ENCODE measurements around the gene EYA4. TPM values are rescaled to one million over a fixed set of nuclear protein-coding genes. Genes with fewer than 3 reads are reported as not detected.

EYA4 gene
- total and polyA plus RNA-seq, 2 donors (not counting 3 experiments of a cell fraction or from before 2014, with no cell fraction given), result not detected

DNA sequence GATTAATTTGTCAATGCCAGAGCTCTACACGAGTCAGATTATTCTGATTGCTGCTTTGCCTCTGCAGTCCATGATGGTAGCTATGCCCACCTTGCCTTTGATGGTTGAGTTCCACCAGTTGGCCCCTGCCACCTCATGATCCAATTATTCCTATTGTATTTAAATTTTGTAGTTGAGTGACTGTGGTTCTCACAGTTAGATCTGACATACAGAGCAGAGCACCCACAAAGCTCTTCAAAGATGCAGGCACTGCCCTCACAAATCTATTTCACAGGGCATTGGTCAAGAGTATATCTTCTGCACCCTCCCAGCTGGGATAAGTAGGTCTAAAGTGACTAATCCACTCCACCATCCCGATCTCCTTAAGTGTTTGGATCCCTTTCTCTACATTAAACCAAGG is 318.8 kb downstream of the EYA4 start:
- no peaks in the 10 kb centered on the region for H3K9me1 ChIP-seq (replicated peaks; ENCODE audit: control insufficient read depth, extremely low read depth, insufficient read depth, low read length)
- dilution Hi-C loops (cut with MboI; ENCODE audit: extremely low pct_ligation_motif_present, low sequenced_read_pairs), result no loop called here
- H3K36me3 ChIP-seq (ENCODE audit: control insufficient read depth in 2 of 2, extremely low read depth in 1 of 2, insufficient read depth in 2 of 2, low read length in 2 of 2), result no peaks in the 10 kb centered on the region
- no peaks in the 10 kb centered on the region for H3K9me3 ChIP-seq (replicated peaks; ENCODE audit: control insufficient read depth, insufficient read depth, low read length)
- ChIA-PET CTCF (interaction anchor here (2.8 kb wide), 1 partner anchor 10 kb away, joined by 12 read pairs; no protein-coding TSS in a partner anchor), POLR2A (no interaction called here)
- BruUV-seq (replicated peaks), result no TSS peak
- H3K9ac ChIP-seq (replicated peaks; ENCODE audit: extremely low read depth, insufficient read depth, low read length), result no peak overlapping the region
- no peak for DNase-seq (ENCODE audit: low read depth, low spot score)
- H3K27ac ChIP-seq (ENCODE audit: insufficient read depth, low read depth, low read length), result no peak overlapping the region
- no peak overlapping the region for H3K4me2 ChIP-seq (ENCODE audit: insufficient read depth, low read length)
- no peaks in the 10 kb centered on the region for H3K27me3 ChIP-seq (ENCODE audit: control insufficient read depth in 2 of 2, insufficient read depth in 2 of 2, low read length in 2 of 2)
- H3K4me3 ChIP-seq (replicated peaks in 1 of 3; ENCODE audit: insufficient read depth in 1 of 3, low read depth in 1 of 3, low read length in 3 of 3), result no peak overlapping the region
- no peak for FAIRE-seq
- no peaks in the 10 kb centered on the region for H3K79me2 ChIP-seq (ENCODE audit: control insufficient read depth, insufficient read depth, low read length)
- no peaks in the 10 kb centered on the region for H4K20me1 ChIP-seq (replicated peaks; ENCODE audit: control insufficient read depth, extremely low read depth, insufficient read depth, low read length)
- no peak overlapping the region for H2AFZ ChIP-seq (ENCODE audit: low read depth, low read length)
- TF ChIP-seq FOS (IDR thresholded peaks at IDR 0.05; ENCODE audit: borderline replicate concordance, insufficient read depth, low read length) (no peak), POLR2A (IDR thresholded peaks at IDR 0.05; ENCODE audit: low read depth, low read length) (no peak), EZH2 (IDR thresholded peaks at IDR 0.05; ENCODE audit: borderline replicate concordance, low read depth, low read length, severe bottlenecking) (no peak)
- TF ChIP-seq, protein P1, sequence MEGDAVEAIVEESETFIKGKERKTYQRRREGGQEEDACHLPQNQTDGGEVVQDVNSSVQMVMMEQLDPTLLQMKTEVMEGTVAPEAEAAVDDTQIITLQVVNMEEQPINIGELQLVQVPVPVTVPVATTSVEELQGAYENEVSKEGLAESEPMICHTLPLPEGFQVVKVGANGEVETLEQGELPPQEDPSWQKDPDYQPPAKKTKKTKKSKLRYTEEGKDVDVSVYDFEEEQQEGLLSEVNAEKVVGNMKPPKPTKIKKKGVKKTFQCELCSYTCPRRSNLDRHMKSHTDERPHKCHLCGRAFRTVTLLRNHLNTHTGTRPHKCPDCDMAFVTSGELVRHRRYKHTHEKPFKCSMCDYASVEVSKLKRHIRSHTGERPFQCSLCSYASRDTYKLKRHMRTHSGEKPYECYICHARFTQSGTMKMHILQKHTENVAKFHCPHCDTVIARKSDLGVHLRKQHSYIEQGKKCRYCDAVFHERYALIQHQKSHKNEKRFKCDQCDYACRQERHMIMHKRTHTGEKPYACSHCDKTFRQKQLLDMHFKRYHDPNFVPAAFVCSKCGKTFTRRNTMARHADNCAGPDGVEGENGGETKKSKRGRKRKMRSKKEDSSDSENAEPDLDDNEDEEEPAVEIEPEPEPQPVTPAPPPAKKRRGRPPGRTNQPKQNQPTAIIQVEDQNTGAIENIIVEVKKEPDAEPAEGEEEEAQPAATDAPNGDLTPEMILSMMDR (IDR thresholded peaks at IDR 0.05; ENCODE audit: extremely low read depth in 1 of 2, insufficient read depth in 1 of 2, low read depth in 1 of 2, low read length in 2 of 2), result no peak
- H3K4me1 ChIP-seq (ENCODE audit: control insufficient read depth, extremely low read depth, insufficient read depth, low read length), result no peaks in the 10 kb centered on the region
- intact Hi-C loops (cut with micrococcal nuclease), result no loop called here

DNA sequence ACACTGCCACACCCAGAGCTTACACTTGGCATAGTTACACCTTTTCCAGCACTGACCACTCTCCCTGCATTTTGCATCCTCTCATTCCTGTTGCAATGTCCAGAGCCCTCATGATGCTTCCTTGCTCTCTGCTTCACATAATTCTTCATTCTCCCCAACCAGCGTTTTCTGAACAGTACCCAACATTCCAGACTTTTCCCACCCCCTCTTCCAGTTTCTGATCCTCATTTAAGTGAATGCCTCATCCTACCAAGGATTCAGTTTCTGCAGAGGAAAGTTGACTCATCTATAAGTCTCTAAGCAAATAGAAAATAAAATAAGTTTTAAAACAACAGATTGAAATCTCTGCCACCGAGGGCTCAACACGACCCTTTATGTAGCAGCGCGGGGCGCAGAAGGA is 326.5 kb downstream of the EYA4 start:
- H2AFZ ChIP-seq (ENCODE audit: low read depth, low read length), result no peak overlapping the region
- DNase-seq (ENCODE audit: low read depth, low spot score) (no peak), FAIRE-seq (no peak)
- H3K27ac ChIP-seq (ENCODE audit: insufficient read depth, low read depth, low read length), result no peak overlapping the region
- CTCF ChIA-PET, result interaction anchor here (2.8 to 6.2 kb wide), 3 partner anchors 349 to 529 kb away, joined by 46 to 298 read pairs (median 65); no protein-coding TSS in a partner anchor
- no peak overlapping the region for H3K9ac ChIP-seq (replicated peaks; ENCODE audit: extremely low read depth, insufficient read depth, low read length)
- H3K9me1 ChIP-seq (replicated peaks; ENCODE audit: control insufficient read depth, extremely low read depth, insufficient read depth, low read length), result no peaks in the 10 kb centered on the region
- POLR2A ChIA-PET, result no interaction called here
- TF ChIP-seq JUN (IDR thresholded peaks at IDR 0.05; ENCODE audit: borderline replicate concordance, insufficient read depth, insufficient read length, low read depth) (no peak), POLR2AphosphoS5 (IDR thresholded peaks at IDR 0.05; ENCODE audit: insufficient read depth, low read depth, low read length) (no peak), GATA2 (IDR thresholded peaks at IDR 0.05; ENCODE audit: insufficient read depth, insufficient read length, low read depth, low read length) (no peak), EZH2 (IDR thresholded peaks at IDR 0.05; ENCODE audit: borderline replicate concordance, low read depth, low read length, severe bottlenecking) (no peak), POLR2A (IDR thresholded peaks at IDR 0.05; ENCODE audit: low read depth, low read length) (no peak)
- TF ChIP-seq, protein P1 (IDR thresholded peaks at IDR 0.05; ENCODE audit: extremely low read depth in 1 of 2, insufficient read depth in 1 of 2, low read depth in 1 of 2, low read length in 2 of 2), result no peak
- TF ChIP-seq, protein P2, sequence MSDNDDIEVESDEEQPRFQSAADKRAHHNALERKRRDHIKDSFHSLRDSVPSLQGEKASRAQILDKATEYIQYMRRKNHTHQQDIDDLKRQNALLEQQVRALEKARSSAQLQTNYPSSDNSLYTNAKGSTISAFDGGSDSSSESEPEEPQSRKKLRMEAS (IDR thresholded peaks at IDR 0.05; ENCODE audit: insufficient read depth, insufficient read length), result no peak
- BruUV-seq (replicated peaks), result no TSS peak
- no peaks in the 10 kb centered on the region for H3K9me3 ChIP-seq (replicated peaks; ENCODE audit: control insufficient read depth, insufficient read depth, low read length)
- peaks cover 3 to 6% of the 10 kb centered on the region in 2 experiments for H3K27me3 ChIP-seq (ENCODE audit: control insufficient read depth in 2 of 2, insufficient read depth in 2 of 2, low read length in 2 of 2)
- H3K36me3 ChIP-seq (ENCODE audit: control insufficient read depth in 2 of 2, extremely low read depth in 1 of 2, insufficient read depth in 2 of 2, low read length in 2 of 2), result no peaks in the 10 kb centered on the region
- intact Hi-C loops (cut with micrococcal nuclease) (loop anchor here (5.0 kb wide), 1 partner anchor 270 kb away; no protein-coding TSS in a partner anchor), dilution Hi-C loops (cut with MboI; ENCODE audit: extremely low pct_ligation_motif_present, low sequenced_read_pairs) (no loop called here)
- no peaks in the 10 kb centered on the region for H4K20me1 ChIP-seq (replicated peaks; ENCODE audit: control insufficient read depth, extremely low read depth, insufficient read depth, low read length)
- no peaks in the 10 kb centered on the region for H3K79me2 ChIP-seq (ENCODE audit: control insufficient read depth, insufficient read depth, low read length)
- no peak overlapping the region for H3K4me2 ChIP-seq (ENCODE audit: insufficient read depth, low read length)
- H3K4me3 ChIP-seq (replicated peaks in 1 of 3; ENCODE audit: insufficient read depth in 1 of 3, low read depth in 1 of 3, low read length in 3 of 3), result no peak overlapping the region
- H3K4me1 ChIP-seq (ENCODE audit: control insufficient read depth, extremely low read depth, insufficient read depth, low read length), result peaks cover 5% of the 10 kb centered on the region
